ENCODE data around the gene BOC.

BOC gene

DNA sequence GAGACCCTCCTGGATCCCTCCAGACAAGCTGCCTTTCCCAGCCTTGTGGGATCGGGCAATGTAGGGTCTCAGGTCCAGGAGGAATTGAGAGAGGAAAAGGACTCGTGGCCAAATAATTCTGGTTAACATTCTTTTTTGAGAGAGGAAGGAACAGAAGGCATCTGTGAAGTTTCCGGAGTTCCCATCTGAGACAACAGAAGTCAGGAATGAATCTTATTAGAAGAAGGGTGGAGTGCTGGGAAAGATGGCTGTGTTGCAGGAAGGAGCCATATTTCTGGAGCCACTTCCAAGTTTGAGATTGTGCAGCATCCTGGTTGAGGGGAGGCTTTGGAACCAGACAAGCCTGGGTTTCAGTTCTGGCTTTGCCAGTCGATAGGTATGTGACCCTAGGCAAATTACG lies 9.4 kb downstream of the BOC start:
- no peak for DNase-seq (ENCODE audit: low read depth in 1 of 2, low spot score in 1 of 2)
- H3K27ac ChIP-seq (replicated peaks), result no peak overlapping the region
- peaks cover 5% of the 10 kb centered on the region for H3K27me3 ChIP-seq (ENCODE audit: insufficient read depth, poor library complexity, severe bottlenecking)
- no peak overlapping the region for H3K4me3 ChIP-seq (replicated peaks; ENCODE audit: insufficient read depth, low read length)
- TF ChIP-seq POLR2AphosphoS5 (IDR thresholded peaks at IDR 0.05; ENCODE audit: low read depth) (no peak), GABPA (IDR thresholded peaks at IDR 0.05; ENCODE audit: low read depth) (no peak), CTCF (IDR thresholded peaks at IDR 0.05; ENCODE audit: insufficient read depth, low read length) (no peak), SPI1 (IDR thresholded peaks at IDR 0.05; ENCODE audit: borderline replicate concordance, low read depth) (no peak)
- TF ChIP-seq, protein P1, sequence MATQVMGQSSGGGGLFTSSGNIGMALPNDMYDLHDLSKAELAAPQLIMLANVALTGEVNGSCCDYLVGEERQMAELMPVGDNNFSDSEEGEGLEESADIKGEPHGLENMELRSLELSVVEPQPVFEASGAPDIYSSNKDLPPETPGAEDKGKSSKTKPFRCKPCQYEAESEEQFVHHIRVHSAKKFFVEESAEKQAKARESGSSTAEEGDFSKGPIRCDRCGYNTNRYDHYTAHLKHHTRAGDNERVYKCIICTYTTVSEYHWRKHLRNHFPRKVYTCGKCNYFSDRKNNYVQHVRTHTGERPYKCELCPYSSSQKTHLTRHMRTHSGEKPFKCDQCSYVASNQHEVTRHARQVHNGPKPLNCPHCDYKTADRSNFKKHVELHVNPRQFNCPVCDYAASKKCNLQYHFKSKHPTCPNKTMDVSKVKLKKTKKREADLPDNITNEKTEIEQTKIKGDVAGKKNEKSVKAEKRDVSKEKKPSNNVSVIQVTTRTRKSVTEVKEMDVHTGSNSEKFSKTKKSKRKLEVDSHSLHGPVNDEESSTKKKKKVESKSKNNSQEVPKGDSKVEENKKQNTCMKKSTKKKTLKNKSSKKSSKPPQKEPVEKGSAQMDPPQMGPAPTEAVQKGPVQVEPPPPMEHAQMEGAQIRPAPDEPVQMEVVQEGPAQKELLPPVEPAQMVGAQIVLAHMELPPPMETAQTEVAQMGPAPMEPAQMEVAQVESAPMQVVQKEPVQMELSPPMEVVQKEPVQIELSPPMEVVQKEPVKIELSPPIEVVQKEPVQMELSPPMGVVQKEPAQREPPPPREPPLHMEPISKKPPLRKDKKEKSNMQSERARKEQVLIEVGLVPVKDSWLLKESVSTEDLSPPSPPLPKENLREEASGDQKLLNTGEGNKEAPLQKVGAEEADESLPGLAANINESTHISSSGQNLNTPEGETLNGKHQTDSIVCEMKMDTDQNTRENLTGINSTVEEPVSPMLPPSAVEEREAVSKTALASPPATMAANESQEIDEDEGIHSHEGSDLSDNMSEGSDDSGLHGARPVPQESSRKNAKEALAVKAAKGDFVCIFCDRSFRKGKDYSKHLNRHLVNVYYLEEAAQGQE (IDR thresholded peaks at IDR 0.05; ENCODE audit: insufficient replicate concordance, low read depth), result no peak

DNA sequence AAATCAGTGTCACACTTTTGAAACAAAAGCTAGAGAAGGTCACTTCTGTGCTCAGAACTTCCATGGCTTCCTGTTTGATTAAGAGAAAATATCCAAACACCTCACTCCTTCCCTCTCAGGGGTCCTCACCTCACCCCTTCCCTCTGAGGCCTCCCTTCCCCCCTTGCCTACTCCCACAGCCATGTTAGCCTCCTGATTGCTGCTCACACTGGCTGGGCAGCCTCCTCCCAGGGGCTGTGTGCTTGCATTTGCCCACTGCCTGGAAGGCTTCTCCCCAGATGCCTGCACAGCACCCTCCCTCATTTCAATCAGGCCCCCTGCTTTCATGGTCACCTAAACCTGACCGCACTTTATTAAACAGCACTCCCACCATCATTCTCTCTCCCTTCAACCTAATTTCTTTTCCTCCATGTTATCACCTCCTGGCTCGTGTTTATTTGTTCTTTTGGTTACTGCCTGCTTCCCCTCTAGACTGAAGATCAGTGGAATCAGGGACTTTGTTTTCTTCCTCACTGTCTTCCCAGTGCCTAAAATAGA lies 10.4 kb downstream of the BOC start:
- no peaks in the 10 kb centered on the region for H3K27me3 ChIP-seq (ENCODE audit: insufficient read depth, poor library complexity, severe bottlenecking)
- H3K4me3 ChIP-seq (replicated peaks; ENCODE audit: insufficient read depth, low read length), result no peak overlapping the region
- DNase-seq (ENCODE audit: low read depth in 1 of 2, low spot score in 1 of 2), result no peak
- no peak overlapping the region for H3K27ac ChIP-seq (replicated peaks)
- TF ChIP-seq SPI1 (IDR thresholded peaks at IDR 0.05; ENCODE audit: borderline replicate concordance, low read depth) (no peak), POLR2AphosphoS5 (IDR thresholded peaks at IDR 0.05; ENCODE audit: low read depth) (no peak), CTCF (IDR thresholded peaks at IDR 0.05; ENCODE audit: insufficient read depth, low read length) (no peak), GABPA (IDR thresholded peaks at IDR 0.05; ENCODE audit: low read depth) (no peak)
- TF ChIP-seq, protein P1 (IDR thresholded peaks at IDR 0.05; ENCODE audit: insufficient replicate concordance, low read depth), result no peak

DNA sequence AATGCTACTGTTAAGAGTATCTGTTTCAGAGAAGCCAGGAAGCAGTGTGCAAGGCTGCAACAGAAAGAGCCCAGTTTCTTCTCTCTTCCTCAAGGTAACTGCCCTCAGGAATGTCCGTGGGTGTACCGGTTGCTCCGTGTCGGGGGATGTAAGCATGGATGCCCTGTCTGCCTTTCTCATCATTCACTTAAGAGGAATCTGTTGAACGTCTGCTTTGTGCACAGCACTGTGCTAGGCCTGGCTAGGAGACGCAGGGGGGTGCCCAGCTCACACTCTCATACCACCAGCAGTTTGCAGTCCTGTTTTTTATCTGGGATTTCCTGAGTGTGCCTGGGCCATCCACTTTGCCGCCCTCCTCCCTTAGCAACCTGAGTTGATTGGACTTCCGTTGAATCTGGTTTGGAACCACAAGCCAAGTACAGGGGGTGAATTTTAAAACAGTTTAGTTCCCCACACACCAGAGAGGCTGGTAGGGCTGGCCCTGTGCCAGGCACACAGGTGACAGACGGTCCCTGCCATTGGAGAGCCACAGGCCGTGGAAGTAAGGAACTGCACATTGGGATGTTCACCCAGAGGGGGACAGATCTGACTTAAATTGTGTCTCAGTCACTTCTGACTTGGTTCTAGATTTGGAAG lies 11.2 kb downstream of the BOC start:
- Histone ChIP-seq H3K27me3 (ENCODE audit: insufficient read depth, poor library complexity, severe bottlenecking) (no peaks in the 10 kb centered on the region), H3K4me3 (replicated peaks; ENCODE audit: insufficient read depth, low read length) (no peak overlapping the region), H3K27ac (replicated peaks) (no peak overlapping the region)
- no peak for DNase-seq (ENCODE audit: low read depth in 1 of 2, low spot score in 1 of 2)
- no peak for TF ChIP-seq SPI1 (IDR thresholded peaks at IDR 0.05; ENCODE audit: borderline replicate concordance, low read depth)
- TF ChIP-seq GABPA (IDR thresholded peaks at IDR 0.05; ENCODE audit: low read depth), result no peak
- TF ChIP-seq, protein P1 (IDR thresholded peaks at IDR 0.05; ENCODE audit: insufficient replicate concordance, low read depth), result no peak
- TF ChIP-seq CTCF (IDR thresholded peaks at IDR 0.05; ENCODE audit: insufficient read depth, low read length), result no peak
- no peak for TF ChIP-seq POLR2AphosphoS5 (IDR thresholded peaks at IDR 0.05; ENCODE audit: low read depth)

Data from HL-60 (cell line).